ENCODE results near the gene ATXN10. TPM values are rescaled to one million over a fixed set of nuclear protein-coding genes. Genes with fewer than 3 reads are reported as not detected.

ATXN10 gene
- total RNA-seq, 1 donor = 63.3 TPM

- DNase-seq (ENCODE audit: low read depth in 2 of 3, low spot score in 2 of 3) = no peak
Measured at GRCh38 chr22:45887202-45888131, 215.8 kb downstream of the ATXN10 start.

DNA sequence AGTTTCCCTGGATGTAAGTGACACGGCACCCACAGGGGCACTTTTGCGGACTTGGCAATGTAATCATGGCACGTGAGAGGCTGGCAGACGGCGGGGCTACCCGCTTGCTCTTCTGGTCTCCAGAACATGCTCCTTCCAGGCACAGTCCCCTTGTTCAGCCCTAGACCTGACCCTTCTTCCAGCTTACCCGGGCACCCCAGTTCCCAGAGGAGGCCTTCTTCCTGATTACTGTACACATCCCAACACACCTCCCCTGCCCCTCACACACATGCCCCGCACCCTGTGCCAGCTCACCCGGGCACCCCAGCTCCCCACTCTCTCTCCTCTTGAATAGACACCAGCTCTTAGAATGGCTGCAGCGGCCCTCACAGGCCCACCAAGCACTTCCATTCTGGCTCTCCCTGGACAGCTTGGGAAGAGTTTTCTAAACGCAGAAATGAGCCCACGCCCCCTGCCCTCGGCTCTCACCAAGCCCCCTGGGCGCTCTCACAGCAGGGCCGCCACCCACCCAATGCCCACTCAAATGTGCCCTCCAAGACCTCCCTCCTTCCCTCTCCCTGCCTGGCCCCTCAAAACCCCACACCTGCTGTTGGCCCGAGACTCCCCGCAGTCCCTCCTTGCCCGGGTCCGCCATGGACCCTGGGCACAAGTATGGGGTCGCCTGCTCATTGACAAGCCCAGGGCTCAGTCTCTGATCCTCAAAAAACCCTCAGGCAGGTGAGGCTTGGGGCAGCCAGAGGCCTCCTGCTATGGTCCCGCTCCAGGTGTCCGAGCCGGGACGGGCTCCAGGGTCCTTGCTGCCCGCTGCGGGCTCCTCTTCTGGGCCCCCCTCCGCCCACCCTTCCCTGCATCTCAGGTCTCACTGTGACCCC is 216.8 kb downstream of the ATXN10 start:
- no peak for DNase-seq (ENCODE audit: low read depth in 2 of 3, low spot score in 2 of 3)

DNA sequence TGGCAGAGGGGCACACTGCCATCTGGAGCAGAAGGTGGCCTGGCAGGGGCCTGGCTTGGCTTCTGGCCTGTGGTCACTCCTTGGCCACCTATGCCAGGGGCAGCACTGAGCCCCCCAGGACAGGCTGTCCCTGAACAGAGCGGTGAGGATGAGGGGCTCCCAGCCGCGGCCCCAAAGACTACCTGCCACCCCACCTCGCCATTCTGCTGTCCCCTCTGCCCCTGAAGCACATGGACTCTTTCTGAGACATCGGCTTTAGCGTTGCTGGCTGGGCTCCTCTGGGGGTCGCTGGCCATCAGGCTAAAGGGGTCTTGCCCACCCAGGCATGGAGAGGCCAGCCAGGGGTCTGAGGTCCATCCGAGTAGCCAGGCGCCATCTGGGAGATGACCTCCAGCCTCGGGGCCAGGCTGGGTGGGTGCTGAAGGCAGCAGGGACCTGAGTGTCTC is 217.5 kb downstream of the ATXN10 start:
- DNase-seq (ENCODE audit: low read depth in 2 of 3, low spot score in 2 of 3) = no peak

DNA sequence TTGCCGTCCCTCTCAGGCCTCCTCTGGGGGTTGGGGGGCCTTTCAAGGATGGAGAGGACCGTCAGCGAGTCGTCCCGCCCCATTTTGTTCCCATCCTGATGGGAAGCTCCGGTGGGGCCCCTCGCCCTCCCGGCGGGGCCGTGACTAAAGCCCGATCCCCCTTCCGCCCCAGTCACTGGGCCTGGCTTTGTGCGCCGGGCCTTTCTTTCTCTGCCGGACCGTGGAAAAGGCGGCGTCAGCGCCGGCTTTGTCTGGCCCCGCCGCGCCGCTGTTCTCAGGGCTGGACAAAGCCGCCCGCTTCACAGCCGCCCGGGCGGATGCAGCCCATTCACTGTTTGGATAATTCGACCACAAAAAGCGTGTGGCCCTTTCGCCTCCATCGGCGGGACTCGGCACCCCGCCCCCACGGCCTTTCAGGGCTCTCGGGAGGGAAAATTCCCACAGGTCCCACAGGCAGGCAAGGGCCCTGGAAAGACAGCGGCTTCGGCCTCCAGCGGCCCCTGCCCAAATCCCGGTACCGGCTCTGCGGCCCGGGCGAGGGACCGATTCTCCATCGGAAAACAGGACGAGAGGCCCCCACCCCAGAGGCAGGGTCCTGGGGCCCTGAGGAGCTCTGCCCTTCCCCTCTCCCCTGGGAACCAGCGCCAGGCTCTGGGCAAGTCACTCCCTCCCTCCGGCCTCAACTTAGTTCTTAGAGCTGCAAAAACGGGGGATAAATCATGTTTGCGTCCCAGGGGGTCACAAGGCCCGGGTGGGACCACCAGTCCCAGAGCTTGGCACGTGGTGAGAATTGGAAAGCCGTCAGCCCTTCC is 218.1 kb downstream of the ATXN10 start:
- no peak for DNase-seq (ENCODE audit: low read depth in 2 of 3, low spot score in 2 of 3)

DNA sequence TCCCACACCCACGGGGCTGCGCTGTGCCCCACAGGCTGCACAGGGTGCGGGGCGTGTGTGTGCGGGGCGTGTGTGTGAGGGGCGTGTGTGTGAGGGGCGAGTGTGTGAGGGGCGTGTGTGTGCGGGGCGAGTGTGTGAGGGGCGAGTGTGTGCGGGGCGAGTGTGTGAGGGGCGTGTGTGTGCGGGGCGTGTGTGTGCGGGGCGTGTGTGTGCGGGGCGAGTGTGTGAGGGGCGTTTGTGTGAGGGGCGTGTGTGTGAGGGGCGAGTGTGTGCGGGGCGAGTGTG is 218.7 kb downstream of the ATXN10 start:
- DNase-seq (ENCODE audit: low read depth in 2 of 3, low spot score in 2 of 3) = no peak

DNA sequence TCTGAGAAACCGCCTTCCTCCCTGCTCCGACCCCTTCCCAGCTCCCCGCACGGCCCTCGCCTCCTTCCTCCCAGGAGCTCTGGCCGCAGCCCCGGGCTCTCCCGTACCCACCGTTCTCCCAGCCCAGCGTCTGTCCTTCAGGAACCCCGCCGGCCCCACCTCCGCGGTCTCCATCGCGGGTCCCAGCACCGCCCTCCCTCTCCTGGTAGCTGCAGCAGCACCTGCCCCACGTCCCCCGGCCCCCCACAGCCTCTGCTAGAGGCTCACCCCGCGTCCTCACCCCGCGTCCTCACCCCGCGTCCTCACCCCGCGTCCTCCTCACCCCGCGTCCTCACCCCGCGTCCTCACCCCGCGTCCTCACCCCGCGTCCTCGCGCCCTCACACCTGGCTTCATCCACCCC is 219.4 kb downstream of the ATXN10 start:
- DNase-seq (ENCODE audit: low read depth in 2 of 3, low spot score in 2 of 3) = no peak

DNA sequence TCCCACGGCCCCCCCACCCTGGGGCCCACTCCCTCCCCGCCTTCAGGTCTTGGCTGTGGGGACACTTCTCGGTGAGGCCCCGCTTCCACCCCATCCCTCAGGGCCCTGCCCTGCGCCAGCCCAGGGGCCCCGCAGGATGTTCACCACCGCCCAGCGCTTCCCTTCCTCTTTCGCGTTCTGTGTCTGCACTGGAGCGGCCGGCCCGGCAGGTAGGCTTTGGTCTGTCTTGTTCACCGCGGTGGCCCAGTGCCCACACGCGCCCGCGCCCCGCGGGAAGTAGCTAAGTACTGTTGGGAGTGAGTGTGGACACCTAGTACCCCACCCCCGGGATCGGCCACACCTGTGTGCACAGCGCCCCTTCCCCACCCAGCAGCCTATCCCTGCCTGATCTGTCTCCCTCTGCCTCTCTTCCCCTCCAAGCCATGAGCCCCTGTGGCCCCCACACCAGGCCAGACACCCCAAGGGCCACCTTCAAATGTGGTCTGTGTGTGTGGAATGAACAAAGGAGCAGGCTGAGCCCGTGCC is 219.9 kb downstream of the ATXN10 start:
- no peak for DNase-seq (ENCODE audit: low read depth in 2 of 3, low spot score in 2 of 3)

- no peak for DNase-seq (ENCODE audit: low read depth in 2 of 3, low spot score in 2 of 3)
Measured at GRCh38 chr22:45891996-45892621, 220.5 kb downstream of the ATXN10 start.

DNA sequence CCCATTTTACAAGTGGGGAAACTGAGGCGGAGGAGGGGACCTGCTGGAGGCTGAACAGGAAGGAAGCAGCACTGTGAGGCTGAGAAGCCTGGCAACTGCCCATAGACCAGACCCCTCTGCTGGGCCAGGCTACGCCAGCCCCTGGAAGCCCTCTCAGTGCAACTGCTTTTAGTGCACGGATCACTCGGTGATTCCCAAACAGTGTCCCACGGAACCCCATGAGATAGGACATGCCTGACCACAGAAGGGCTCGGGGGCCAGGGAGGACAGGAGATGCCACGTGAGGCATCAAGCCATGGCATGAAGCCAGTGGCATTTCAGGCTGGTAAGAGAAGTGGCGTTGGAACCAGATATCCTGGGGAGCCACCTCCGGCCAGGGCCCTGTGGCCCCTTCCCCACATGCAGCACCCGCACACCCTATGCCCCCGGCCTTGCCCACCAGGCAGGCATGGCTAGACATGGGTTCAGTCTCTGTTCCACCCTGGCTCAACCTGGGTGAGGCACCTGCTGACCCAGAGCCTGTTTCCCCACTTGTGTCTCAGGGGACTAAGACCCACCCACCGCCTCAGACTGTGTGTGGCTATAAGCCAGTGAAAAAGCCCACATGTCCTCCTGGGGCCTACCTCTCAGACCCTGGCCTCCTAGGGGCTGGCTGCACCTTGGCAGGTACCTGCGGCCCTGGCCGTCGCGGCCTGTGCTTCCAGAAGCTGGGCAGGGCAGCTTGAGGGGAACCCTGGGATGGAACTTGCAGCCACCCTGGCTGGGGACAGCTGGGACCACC is 221.2 kb downstream of the ATXN10 start:
- DNase-seq (ENCODE audit: low read depth in 2 of 3, low spot score in 2 of 3) = no peak

- no peak for DNase-seq (ENCODE audit: low read depth in 2 of 3, low spot score in 2 of 3)
Measured at GRCh38 chr22:45893516-45893915, 221.9 kb downstream of the ATXN10 start.

Small RNA genes within 50 kb of the gene (small RNA-seq; reads per million reads assigned to genes)
- gene MIR4762 (0.47 reads per million), gene RNU6-1161P (not detected)

Other genes with a start within 250 kb of the ATXN10 start
- 0.27 TPM for gene FBLN1, start 169.0 kb upstream of the ATXN10 start, total RNA-seq

Data from hematopoietic multipotent progenitor cell (in vitro differentiated cells).